ENCODE data around the gene PPM1E.

DNA sequence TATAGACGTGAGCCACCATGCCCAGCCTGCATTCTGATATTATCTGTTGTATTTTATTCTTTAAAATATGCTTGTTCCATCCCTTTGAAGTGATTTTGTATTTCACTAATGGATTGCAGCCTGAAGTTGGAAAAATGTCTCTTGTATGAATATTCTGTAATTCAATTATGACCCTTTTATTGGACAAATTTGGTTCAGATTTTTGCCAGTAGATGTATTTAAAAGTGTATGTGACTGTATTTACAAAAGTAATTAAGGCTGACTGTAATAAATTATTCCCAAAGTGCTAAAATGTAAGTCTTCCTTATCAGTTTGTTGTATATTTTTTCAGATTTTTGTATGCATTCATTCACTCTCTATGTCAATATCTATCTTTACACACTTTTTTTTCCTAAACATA is 23.8 kb downstream of the PPM1E start:
- no peak for TF ChIP-seq CTCF (IDR thresholded peaks at IDR 0.05)
- TF ChIP-seq EZH2 (IDR thresholded peaks at IDR 0.05; ENCODE audit: borderline replicate concordance, insufficient read depth, low read depth, low read length, poor library complexity, severe bottlenecking) = no peak

All from B cell (primary cell).